GM18517 (cell line): ENCODE measurements around the gene QRICH2.
"Not testable (repeated sequence)": the region's sequence is repeated elsewhere in the genome, so short reads cannot be mapped to it uniquely, and the experiment has no call there.

Source experiments
- ATAC-seq: cut with Tn5 transposase; IDR thresholded peaks from one replicate; pipeline ENCODE4 v1.9.1; 2021; ENCODE audit warnings: mild to moderate bottlenecking, moderate library complexity; ENCODE audit not compliant: unreplicated experiment

The QRICH2 gene

GRCh38 chr17:76250141-76250540 is 57.9 kb downstream of the QRICH2 start:
- ATAC-seq = no peak

GRCh38 chr17:76248013-76248782 is 59.9 kb downstream of the QRICH2 start:
- ATAC-seq = no peak

DNA sequence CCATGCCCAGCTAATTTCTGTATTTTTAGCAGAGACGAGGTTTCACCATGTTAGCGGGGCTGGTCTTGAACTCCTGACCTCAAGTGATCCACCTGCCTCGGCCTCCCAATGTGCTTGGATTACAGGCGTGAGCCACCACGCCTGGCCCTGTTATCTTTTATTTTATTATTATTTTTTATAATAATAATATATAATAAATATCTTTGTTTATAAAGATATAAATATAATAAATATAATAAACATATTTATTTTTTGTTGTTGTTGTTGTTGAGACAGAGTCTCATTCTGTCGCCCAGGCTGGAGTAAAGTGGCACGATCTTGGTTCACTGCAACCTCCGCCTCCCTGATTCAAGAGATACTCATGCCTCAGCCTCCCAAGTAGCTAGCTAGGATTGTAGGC is 60.8 kb downstream of the QRICH2 start:
- no peak for ATAC-seq

- ATAC-seq = peak; percentile 88
Measured at GRCh38 chr17:76246080-76247066, 61.7 kb downstream of the QRICH2 start.

- ATAC-seq = not testable (repeated sequence)
Measured at GRCh38 chr17:76244721-76245120, 63.4 kb downstream of the QRICH2 start.

DNA sequence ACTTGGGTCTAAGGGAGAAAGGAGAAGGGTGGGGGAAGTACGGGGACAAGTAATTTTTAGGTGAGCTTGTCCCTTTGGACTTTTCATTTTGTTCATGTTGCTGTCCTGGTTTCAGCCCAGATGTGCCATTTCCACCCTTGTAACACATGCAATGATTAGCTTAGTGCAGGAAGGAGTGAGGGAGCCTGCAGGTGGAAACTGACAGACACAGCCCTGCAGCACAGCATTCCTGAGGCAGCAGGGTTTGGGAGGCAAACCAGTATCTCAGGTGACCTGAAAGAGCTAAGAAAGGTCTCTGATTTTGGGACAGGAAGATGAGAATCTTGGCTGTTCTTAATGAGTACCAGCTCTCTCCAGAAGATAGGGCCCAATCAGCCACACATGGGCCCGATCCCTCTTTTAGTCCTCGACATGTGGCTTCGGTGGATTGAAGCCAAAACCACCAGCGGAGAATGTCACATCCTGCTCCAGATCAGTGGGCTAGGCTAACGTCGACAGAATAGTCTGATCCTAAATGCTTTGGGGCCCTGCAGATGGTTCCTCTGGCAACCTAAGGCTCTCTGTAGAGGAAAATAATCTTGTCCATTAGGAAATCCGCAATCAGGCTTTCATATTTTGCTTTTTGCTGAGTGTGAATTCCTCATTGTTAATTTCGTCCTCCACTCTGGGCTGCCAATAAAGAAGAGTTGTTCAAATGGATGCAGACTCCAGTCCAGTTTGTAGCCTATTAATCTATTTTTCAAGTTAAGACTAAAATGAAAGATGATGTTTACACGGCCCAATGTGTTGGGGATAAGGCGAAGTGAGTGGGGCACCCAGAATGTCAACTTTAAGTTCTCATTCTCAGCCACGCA is 64.0 kb downstream of the QRICH2 start:
- ATAC-seq = no peak

DNA sequence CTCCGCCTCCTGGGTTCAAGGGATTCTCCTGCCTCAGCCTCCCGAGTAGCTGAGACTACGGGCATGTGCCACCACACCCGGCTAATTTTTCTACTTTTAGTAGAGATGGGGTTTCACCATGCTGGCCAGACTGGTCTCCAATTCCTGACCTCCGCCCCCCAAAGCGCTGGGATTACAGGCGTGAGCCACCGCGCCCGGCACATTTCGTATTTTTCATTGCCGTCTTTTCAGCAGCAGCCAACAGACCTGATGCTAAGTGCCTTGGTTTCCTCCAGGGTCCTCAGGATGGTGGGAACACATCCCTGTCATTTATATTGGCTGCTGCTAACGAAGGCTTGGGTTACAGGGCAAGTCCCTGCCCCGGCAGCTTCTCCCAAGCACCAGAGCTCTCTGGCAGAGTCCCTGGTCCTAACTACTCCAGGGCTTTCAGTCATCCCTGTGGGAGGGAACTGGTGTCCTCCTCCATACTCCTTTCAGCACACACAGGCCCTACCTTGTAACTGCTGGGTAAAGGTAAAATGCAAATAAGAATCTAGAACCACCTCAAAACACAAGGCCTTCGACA is 66.3 kb downstream of the QRICH2 start:
- ATAC-seq = no peak

DNA sequence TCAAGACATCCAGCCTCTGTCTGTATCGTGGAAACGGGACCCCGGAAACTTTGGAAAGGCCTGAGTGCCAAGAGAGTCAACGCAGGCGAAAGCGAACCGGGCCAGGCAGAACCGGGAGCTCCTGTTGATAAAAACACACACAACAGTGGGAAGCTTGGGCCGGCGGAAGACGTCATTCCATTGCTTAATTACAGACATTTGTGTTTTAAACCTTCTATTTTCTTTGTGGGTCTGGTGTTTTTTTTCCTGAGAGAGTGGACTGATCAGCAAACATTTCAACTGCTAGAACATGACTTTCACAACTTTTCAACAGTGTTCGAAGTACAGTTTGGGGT is 66.9 kb downstream of the QRICH2 start:
- no peak for ATAC-seq

GRCh38 chr17:76240461-76241203 is 67.4 kb downstream of the QRICH2 start, which contains the start of gene RNF157:
RNF157 (minus strand) TSS chr17:76240493; CDS start chr17:76240240, 253 bp downstream.
- ATAC-seq = no peak

GRCh38 chr17:76239538-76240274 is 68.4 kb downstream of the QRICH2 start:
- no peak for ATAC-seq

DNA sequence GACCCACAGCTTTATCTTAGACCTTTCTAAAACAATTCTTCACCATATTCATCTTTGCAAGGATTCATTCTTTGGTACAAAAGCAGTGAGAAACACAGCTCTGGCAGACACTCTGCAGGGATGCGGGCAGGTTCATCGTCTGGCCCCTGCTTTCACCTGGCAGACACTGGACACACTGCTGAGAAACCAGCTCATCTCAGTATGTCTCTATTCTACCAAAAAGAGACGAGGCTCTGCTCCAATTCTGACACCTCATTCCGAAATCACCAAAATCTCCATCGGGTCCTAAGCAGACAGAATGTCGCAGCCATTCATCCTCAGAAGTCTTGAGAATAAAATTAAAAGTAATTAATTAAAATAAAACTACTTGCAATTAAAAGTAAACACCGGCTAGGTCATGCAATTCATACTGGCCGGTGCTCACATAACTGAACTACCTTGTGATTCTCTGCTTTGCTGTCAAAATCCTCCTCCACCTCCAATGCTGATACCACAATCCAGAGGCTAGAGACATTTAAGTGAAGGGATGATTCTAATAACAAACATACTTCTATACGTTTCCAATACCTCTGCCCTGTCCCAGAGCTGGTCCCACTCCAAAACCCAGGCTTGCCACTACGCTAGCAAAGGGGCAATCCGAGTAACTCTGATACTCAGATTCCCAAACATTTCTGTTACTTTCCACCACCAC is 69.1 kb downstream of the QRICH2 start:
- ATAC-seq = no peak

DNA sequence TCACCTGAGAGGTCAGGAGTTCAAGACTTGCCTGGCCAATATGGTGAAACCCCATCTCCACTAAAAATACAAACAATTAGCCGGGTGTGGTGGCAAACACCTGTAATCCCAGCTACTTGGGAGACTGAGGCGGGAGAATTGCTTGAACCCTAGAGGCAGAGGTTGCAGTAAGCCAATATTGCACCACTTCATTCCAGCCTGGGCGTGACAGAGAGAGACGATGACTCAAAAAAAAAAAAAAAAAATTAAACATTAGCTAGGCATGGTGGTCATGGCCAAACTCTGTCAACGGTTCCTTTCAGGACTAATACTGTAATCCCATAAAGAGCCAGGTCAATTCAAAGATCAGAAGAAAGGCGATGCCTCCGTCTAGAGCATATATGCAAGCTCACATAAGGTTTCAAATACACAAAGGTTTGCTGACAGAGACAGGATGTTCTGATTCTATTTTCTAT is 70.2 kb downstream of the QRICH2 start:
- ATAC-seq = no peak

DNA sequence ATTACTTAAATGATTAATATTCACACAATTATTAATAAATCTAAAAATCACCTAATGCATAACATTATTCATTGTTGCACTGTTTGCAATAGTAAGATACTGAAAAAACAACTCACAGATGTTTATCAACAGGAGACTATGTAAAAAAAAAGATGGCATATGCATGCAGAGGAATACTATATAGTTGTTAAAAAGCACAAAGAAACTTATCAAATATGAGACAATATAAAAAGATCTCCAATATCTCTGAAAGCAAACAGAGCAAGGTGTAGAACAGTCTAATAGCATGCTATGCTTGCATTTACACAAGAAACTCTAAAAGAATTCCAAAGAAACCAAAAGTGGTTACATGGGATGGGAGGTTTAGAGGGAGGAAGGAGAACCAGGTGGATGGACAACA is 71.5 kb downstream of the QRICH2 start:
- no peak for ATAC-seq

GRCh38 chr17:76235883-76236282 is 72.2 kb downstream of the QRICH2 start:
- no peak for ATAC-seq

DNA sequence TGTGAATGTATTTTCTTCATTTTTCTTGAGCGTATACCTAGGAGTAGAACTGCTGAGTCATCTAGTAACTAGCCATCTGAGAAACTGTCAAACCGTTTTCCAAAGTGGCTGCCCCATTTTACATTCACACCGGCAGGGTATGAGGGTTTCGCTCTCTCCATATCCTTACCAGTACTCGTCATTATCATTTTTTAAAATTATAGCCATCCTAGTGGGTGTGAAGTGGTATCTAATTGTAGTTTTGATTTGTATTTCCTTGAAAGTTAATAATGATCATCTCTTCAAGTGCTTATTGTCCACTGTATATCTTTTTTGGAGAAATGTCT is 73.8 kb downstream of the QRICH2 start:
- ATAC-seq = peak; percentile 63

GRCh38 chr17:76233588-76234353 is 74.3 kb downstream of the QRICH2 start:
- ATAC-seq = no peak

DNA sequence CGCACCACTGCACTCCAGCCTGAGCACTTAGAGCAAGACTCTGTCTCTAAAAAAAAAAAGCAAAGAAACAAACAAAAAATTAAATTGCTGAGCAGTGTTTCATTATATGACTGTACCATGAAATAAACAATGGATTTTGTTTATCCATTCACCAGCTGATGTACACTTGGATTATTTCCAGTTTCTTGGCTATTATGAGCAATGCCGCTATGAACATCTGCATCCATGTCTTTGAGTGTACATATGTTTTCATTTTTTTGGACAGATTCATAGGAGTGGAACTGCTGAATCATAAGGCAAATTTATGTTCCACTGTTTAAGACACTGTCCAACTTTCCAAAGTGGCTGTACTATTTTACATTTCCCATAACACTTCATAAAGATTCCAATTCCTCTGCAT is 75.7 kb downstream of the QRICH2 start:
- ATAC-seq = no peak

- ATAC-seq = not testable (repeated sequence)
Measured at GRCh38 chr17:76226749-76227148, 81.3 kb downstream of the QRICH2 start.
